Ovary (tissue), 3 donors: ENCODE results near the gene LNPEP.

Source experiments
- CTCF ChIP-seq, 3 donors: fragments of 450-650 bp in 2 of 3; fragments of 200-600 bp in 1 of 3; IDR thresholded peaks; one replicate each; pipeline versions ENCODE4 v1.5.1 to v1.8.0; 2016 to 2022; ENCODE audit warnings: antibody characterized with exemption in 3 of 3, mild to moderate bottlenecking in 1 of 3
- POLR2A ChIP-seq: fragments of 450-650 bp; IDR thresholded peaks from one replicate; pipeline ENCODE4 v1.6.1; 2017; ENCODE audit warnings: antibody characterized with exemption, mild to moderate bottlenecking, moderate library complexity
- donor health status: DM: no; HTN: no; CAD: no.

- TF ChIP-seq CTCF (IDR thresholded peaks at IDR 0.05) = no peak
- TF ChIP-seq POLR2A = no peak
Observed at GRCh38 chr5:97072696-97073095, 136.8 kb downstream of the LNPEP start.
